K562 (cell line): ENCODE measurements around the gene RNF167. TPM values are rescaled to one million over a fixed set of nuclear protein-coding genes. Genes with fewer than 3 reads are reported as not detected.
A peak's percentile ranks its signal among the peaks of the same experiment; 100 is the strongest.

Experiments
- EHMT2 ChIP-seq: fragments of 450-650 bp; IDR thresholded peaks from 2 replicates; pipeline ENCODE4 v1.6.1; 2018; ENCODE audit warnings: antibody characterized with exemption
- GABPA ChIP-seq: fragments of 200-800 bp; sonication (Bioruptor generic); conservative IDR thresholded peaks from 2 replicates; pipeline ENCODE4 v1.6.1; 2016; ENCODE audit warnings: low read depth, missing genetic modification characterization, missing compliant biosample characterization
- GTF2A2 ChIP-seq: IDR thresholded peaks from 2 replicates; pipeline ENCODE4 v1.6.1; 2016; ENCODE audit warnings: mild to moderate bottlenecking, missing genetic modification characterization, missing compliant biosample characterization
- HLTF ChIP-seq: fragments of 450-650 bp; IDR thresholded peaks from 2 replicates; pipeline ENCODE4 v1.6.1; 2016
- JUNB ChIP-seq: fragments of 450-650 bp; formaldehyde crosslinking; conservative IDR thresholded peaks from 2 replicates; pipeline ENCODE4 v1.4.0; 2020; ENCODE audit warnings: mild to moderate bottlenecking
- MCM7 ChIP-seq, 2 experiments: fragments of 450-650 bp; IDR thresholded peaks; 2 replicates each; pipeline ENCODE4 v1.6.1; 2016 to 2018
- MGA ChIP-seq: fragments of 450-650 bp; IDR thresholded peaks from 2 replicates; pipeline ENCODE4 v1.6.1; 2016; ENCODE audit warnings: mild to moderate bottlenecking, moderate library complexity
- POLR2H ChIP-seq: IDR thresholded peaks from 2 replicates; pipeline ENCODE4 v1.6.1; 2016; ENCODE audit warnings: missing genetic modification characterization, low read depth, mild to moderate bottlenecking, control low read depth, missing compliant biosample characterization, moderate library complexity
- RBBP5 ChIP-seq: fragments of 200-600 bp; sonication (generic); IDR thresholded peaks from 2 replicates; pipeline ENCODE4 v1.6.1; 2012; ENCODE audit warnings: borderline replicate concordance, mild to moderate bottlenecking, low read length, control low read depth, inconsistent platforms; ENCODE audit not compliant: insufficient read depth, poor library complexity, severe bottlenecking
- SUPT5H ChIP-seq: fragments of 450-650 bp; IDR thresholded peaks from 2 replicates; pipeline ENCODE4 v1.6.1; 2016
- TEAD4 ChIP-seq, 2 experiments: sonication (generic) in 1 of 2; formaldehyde crosslinking in 1 of 2; IDR thresholded peaks; 2 replicates each; pipeline versions ENCODE4 v1.6.1 to v1.8.0; 2012 to 2022; ENCODE audit warnings: borderline replicate concordance in 1 of 2, inconsistent platforms in 1 of 2, low read length in 1 of 2, mild to moderate bottlenecking in 1 of 2, missing genetic modification reagents in 1 of 2
- ZBTB7A ChIP-seq: IDR thresholded peaks from 2 replicates; pipeline ENCODE4 v1.6.1; 2011; ENCODE audit warnings: low read depth, mild to moderate bottlenecking, low read length, moderate library complexity, borderline replicate concordance; ENCODE audit not compliant: control insufficient read depth
- ZFP36 ChIP-seq: fragments of 150-350 bp; IDR thresholded peaks from 2 replicates; pipeline ENCODE4 v1.6.1; 2018; ENCODE audit warnings: low read length, low read depth; ENCODE audit not compliant: partially characterized antibody
- ZNF347 ChIP-seq: fragments of 450-650 bp; formaldehyde crosslinking; IDR thresholded peaks from 2 replicates; pipeline ENCODE4 v1.4.0; 2020; ENCODE audit warnings: low read depth, mild to moderate bottlenecking, moderate library complexity
- ZNF639 ChIP-seq, 2 experiments: fragments of 200-800 bp in 1 of 2; sonication (Bioruptor generic) in 1 of 2; sonication (generic) in 1 of 2; formaldehyde crosslinking in 1 of 2; IDR thresholded peaks in 1 of 2; conservative IDR thresholded peaks in 1 of 2; 2 replicates each; pipeline versions ENCODE4 v1.5.0 to v1.6.1; 2016 to 2020; ENCODE audit warnings: missing compliant biosample characterization in 1 of 2, missing genetic modification characterization in 1 of 2, missing genetic modification reagents in 1 of 2
- polyA plus RNA-seq, 8 experiments: library from polyadenylated mRNA; depleted of rRNA in 4 of 8; stranded (reverse) in 5 of 8; unstranded in 3 of 8; fragments of >200 nt; fragmentation: Nextera tagmentation in 2 of 8; fragmentation: Illumina TruSeq in 1 of 8; extraction: Ambion mirVana in 2 of 8; extraction: Trizol in 1 of 8; gene quantifications; 2 replicates each; pipeline versions ENCODE4 v1.2.1 to v1.2.3, GENCODE V29; 2011 to 2014; ENCODE audit warnings: inconsistent platforms in 1 of 8, missing spikeins in 1 of 8
- total RNA-seq, 7 experiments: library from RNA; depleted of rRNA in 6 of 7; stranded (reverse); fragments of >200 nt in 6 of 7; fragmentation: Illumina TruSeq in 2 of 7; extraction: Trizol in 2 of 7; gene quantifications; 2 replicates each; pipeline versions ENCODE4 v1.2.1 to v1.2.3, GENCODE V29; 2011 to 2021; ENCODE audit warnings: low replicate concordance in 1 of 7

Gene RNF167
- total and polyA plus RNA-seq, 9 of the 15 experiments (the other 6 are each of a cell fraction or from before 2014, with no cell fraction given), result 16.5 to 143 (median 45.5) TPM

- TF ChIP-seq RBBP5 (no peak), HLTF (no peak), GABPA (0 out of 2 replicates have a peak, but pooled peaks have one; percentile 5), JUNB (peak; percentile 77), SUPT5H (peak; percentile 59), ZNF347 (CRISPR knock-in tag) (no peak), MCM7 (IDR thresholded peaks at IDR 0.05) (no peak), POLR2H (tag) (no peak), ZBTB7A (no peak), ZNF639 (CRISPR knock-in tag; conservative IDR thresholded peaks at IDR 0.05 in 1 of 2, IDR thresholded peaks at IDR 0.05 in 1 of 2) (no peak), ZFP36 (no peak), GTF2A2 (tag) (no peak), MGA (no peak), EHMT2 (no peak), TEAD4 (IDR thresholded peaks at IDR 0.05; ENCODE audit: low read length) (no peak), TEAD4 (CRISPR knock-in tag; IDR thresholded peaks at IDR 0.05; ENCODE audit: borderline replicate concordance) (no peak)
These were observed 5.3 kb downstream of the RNF167 start (continued) for GRCh38 chr17:4945176-4945943.
